GM18502 (cell line): ENCODE results near the gene NAV1.
"Not testable (repeated sequence)": the region's sequence is repeated elsewhere in the genome, so short reads cannot be mapped to it uniquely, and the experiment has no call there.

Source experiments
- ATAC-seq: cut with Tn5 transposase; IDR thresholded peaks from one replicate; pipeline ENCODE4 v1.9.1; 2021; ENCODE audit warnings: mild to moderate bottlenecking; ENCODE audit not compliant: unreplicated experiment, poor library complexity

Gene NAV1

DNA sequence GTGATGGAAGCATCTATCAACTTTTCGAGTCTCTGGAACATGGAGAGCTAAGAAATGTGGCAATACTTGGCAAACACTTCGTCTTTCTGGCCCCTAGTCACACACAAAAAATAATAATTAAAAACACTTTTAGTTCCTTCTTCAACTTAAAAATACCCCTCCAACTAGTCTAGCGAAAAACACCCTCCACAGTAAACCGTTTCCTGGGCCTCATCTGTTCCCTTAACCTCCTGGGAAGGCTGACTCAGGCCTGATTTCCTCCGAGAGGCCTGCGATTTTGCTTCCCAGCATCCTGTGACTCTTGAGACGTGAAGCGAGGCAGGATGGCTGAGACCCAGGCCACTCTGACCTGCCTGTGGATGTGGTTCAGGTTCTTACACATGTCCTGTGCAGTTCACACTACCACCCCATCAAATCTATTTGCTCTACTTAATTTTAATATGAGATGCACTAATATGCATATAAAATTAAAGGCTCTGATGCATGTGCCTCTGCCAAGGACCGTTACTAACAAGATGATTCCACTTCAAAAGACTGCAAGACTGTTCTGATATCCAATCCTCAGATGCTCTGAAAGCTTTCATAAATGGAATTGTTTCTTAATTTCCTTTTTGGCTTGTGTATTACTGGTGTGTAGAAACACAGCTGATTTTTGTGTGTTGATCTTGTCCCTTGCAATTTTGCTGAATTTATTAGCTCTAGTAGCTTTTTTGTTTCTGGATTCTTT lies 3.5 kb downstream of the NAV1 start:
- ATAC-seq = no peak

DNA sequence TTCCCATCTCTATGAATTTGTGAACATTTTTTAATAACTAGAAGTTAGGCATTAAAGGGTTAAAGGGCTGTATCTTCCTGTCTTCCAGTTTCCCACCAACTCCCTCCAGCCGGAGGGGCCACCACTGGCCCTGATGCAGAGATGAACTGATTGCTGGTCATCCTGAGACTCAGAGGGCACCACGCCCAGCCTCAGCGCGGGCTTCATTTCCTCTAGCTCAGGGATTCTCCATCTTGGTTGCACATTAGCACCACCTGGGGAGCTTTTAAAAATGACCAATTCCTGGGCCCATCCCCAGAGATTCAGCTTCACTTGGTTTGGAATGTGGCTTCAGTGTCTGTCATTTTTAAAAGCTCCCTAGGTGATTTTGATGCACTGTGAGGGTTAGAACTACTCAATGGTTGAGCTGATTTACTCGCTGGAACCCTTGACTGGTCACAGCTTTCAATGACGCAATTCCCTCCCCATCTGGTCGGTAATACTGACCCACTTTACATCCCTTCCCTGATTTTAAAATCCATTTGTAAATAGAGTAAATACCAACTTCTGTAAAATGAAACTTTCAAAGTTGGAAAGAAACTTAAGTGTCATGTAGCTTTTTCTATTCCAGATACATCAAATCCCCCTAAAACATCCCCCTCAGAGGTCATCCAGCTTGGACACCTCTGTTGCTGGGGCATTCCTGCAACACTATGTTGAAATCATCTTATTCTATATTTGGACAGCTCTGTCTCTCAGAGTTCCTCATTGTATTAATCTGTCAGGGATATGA lies 5.1 kb downstream of the NAV1 start:
- no peak for ATAC-seq

DNA sequence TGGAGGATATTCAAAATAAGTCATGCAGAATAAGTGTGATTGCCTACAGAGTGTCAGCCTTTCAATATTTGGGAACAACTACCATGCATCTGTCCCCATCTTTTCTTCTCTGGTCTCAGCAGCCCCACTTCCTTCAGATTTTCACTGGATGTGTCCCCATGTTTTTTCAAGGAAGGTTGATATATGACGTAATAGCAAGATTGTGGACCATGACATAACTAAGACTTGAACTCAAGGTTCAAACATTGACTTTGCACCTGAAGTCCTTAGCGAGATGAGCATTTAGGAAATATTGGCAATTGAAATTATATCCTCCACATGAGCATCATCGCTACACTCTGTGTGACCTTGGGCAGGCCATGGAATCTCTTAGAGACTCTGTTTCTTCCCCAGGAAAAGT lies 5.8 kb downstream of the NAV1 start:
- no peak for ATAC-seq

DNA sequence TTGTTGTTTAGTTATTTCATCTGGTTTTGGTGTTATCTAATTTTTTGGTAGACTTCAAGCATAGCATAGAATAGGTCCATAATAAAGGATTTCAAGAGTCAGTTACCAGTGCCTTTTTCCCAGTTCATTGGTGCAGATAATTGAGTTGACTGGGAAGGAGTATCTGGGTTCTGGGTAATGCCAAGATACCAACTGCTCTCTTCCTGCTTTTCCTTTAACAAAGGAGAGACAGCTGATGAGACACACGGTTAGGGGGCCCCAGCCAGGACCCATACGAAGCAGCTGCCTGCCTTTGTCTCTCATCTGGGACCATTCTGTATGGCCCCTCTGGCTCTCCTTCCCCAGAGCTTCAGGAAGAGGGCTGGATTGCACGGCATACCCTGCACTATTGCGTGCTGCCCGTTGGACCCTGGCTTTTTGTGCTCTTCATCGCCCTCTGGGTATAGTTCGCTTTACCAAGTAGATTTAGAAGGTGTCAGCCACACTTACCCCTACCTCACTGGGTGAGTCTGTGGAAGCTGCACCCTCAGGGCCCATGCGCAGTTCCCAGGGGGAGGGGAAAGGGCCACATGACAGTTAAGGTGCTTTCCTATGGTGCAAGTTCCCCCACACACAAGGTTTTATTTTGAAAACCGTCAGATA lies 7.0 kb downstream of the NAV1 start:
- no peak for ATAC-seq

DNA sequence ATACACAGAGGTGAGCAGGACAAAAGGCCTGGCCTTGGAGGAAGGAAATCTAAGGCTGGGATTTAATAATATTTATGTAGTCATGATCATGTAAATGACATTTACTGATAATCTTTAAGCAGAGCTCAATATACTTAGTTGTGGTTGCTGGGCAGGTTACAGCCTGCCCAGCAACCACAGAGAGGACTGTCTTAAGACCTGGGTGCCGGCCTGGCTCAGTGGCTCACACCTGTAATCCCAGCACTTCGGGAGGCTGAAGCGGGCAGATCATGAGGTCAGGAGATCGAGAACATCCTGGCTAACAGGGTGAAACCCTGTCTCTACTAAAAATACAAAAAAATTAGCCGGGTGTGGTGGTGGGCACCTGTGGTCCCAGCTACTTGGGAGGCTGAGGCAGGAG lies 10.6 kb downstream of the NAV1 start:
- not testable (repeated sequence) for ATAC-seq

DNA sequence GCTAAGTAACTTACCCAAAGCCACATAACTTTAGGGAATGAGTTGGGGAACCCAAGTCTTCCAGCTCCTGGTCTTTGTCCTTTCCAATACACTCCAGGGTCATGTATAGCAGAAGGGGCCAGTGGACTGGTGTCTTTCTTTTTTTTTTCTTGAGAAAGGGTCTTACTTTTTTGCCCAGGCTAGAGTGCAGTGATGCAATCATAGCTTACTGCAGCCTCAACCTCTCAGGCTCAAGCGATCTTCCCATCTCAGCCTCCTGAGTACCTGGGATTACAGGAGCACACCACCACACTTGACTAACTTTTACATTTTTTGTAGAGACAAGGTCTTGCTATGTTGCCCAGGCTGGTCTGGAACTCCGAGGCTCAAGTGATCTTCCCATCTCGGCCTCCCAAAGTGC lies 12.2 kb downstream of the NAV1 start:
- no peak for ATAC-seq

DNA sequence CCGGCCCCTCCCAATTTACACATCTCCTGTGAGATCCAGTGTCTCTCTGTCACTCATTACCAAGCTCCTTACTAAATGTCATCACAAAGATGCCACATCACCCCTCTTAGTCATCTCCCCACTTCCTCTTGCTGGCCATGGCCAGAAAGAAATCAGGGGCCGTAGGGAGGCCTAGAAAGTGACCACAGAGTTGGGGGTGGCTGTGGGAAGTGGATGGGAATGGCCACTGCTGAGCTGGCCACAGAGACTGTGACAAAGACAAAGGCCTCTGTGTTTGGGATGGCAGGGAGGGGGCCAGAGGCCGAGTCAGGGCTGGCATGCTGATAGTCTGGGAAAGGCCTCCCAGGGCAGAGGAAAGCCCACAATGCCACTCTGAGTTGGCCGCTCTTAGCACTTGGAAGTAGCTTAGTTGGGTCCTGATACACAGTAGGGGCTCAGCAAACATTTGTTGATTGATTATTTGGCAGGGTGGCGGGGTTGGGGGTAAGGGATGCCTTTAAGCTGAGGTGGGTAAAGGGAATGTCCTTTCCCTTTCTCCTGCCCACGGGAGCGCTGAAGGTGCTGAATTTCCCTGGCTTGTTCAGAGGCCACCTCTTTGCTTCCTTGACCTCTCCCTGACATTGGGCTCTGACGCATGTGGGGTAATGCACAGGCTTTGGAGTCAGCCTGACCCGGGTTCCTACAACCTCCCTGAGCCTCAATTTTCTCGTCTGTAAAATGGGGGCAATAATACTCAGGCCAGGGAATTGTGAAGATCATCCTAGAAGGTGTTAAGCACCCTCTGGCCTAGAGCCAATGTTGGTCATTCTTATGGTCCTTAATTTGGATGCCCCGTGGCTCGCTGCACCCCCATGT lies 13.2 kb downstream of the NAV1 start:
- no peak for ATAC-seq

DNA sequence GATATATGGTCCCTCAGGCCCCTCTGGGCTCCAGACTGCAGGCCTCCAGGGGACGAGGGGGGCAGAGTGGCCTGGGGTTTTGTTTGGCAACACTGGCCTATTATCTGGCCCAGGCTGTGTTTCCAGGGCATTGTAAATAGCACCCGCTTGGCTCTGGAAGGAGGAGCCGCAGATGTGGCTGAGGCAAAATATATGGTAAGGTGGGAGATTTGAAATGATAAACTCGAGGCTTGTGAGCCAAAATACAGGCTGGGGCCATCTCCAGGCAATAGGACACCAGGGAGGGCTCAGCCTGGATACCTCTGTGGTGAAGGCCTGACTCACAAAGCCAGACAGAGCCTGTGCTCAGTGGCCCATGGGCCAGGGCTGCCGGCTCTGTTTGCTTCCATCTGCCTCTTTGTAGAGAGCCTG lies 14.0 kb downstream of the NAV1 start:
- no peak for ATAC-seq

DNA sequence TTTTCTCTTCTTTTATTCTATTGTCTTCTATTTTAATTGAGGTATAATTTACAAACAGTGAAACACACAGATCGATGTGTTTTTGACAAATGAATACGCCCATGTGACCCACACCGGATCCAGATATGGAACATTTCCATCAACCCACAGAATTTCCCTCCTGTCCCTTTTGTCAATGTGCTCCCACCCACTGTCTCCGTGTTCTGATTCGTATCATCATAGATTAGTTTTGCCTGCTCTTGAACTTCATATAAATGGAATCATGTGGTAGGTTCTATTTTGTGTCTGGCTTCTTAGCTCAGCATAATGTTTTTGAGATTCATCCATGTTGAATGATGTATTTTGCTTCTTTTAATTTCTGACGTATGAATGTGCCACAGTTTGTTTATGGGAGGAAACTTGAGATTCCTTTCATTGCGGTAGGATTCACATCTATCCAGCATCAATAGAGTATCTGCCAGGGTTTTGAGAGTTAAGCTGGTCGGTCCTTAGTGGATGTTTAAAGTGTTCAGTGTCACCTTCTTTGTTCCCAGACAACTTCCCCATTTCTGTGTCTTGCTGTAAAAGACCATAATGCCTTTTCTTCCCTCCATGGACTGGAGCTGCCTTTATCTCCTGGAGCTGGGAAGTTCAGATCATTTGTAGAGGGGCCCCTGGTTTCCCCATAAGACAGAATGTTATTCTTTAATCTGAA lies 14.7 kb downstream of the NAV1 start:
- no peak for ATAC-seq

DNA sequence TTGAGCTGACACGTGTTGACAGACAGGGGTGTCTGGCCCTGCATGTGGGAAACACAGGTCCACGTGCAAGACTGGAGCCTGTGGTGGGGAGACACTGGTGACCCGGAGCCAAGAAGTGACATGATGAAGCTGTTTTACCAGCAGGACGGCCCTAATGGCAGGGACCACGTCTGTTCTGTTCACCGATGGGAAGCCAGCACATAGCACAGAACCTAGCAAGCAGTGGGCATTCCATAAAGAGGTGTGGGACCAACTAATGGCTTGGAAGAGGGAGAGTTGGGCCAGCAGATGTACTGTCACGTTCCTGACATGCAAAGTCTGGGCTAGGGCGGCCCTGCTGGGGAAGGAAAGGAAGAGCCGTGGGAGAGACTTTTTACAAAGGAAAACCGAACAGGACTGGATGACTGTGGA lies 15.3 kb downstream of the NAV1 start:
- no peak for ATAC-seq

DNA sequence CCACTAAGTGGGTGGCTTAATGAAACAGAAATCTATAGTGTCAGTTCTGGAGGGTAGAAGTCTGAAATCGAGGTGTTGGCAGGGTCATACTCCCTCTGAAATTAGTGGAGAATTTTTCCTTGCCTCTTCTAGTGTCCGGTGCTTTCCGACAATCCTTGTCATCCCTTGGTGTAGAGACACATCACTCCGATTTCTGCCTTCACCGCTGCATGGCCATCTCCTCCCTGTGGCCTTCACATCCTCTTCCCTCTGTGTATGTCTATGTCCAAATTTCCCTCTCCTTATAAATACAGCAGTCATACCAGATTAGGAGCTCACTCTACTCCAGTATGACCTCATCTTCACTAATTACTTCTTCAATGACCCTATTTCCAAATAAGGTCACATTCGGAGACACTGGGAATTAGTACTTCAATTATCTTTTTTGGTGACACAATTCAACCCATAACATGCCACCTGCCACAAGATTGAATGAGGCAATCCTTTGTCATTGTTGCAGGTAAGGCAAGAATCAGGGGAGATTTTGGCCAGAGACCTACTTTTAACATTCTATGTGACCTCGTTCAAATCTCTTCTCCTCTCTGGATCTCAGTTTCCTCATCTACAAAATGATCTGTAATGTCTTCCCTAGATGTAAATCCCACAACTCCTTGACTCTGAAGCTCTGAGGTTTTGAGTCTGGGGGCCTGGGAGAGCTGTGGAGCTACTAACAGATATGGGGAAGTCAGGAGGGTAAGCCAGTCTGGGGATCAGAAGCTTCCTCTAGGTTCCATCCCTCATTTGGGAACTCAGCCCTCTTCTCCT lies 16.1 kb downstream of the NAV1 start:
- no peak for ATAC-seq

DNA sequence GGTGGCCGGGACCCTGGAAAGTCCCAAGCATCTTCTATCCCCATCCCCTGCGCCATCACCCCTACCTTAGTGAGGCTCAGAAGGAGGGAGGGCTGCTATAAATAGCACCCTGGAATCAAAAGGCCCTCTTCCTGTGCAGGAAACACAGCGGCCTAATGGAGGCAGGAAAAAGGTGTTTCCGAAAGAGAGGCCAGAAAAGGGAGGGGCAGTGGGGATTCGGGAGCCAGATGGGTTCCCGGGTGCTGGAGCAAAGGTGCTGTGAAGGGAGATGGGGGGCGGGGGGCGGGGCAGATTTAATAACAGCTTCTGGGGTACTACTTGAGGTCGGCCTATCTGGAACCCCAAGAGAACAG lies 16.6 kb downstream of the NAV1 start:
- ATAC-seq = no peak

DNA sequence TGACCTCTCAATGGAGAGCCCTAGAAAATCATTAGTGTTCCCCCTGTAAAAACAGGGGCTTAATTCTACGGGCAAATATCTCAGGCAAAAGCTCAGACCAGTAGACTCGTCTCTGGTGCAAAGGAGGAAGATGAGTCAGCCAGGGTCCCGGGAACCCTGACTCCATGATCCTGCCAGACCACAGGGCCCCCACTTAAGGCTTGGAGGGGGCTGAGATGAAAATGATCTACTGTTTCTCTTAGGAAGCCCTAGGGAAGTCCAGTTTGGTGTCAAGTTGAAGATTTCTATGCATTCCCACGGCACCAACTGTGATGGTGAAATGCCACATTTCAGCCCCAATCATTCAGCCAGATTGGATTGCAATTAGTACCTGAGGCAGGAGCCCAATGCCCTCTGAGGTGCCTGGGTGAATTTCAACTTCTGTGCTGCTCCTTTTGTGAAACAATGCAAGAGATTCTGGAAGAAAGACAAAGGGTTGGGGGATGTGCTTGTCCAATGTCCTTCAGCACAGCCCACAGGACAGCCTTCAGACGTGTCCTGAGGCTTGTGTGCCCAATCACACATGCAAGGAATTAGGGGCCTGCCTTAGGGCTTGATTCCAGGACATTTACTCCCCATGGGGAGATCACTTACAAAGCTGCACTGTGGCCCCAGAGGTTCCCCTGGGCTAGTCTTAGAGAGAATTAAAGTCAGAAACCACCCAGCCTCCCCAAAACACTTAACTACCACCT lies 18.1 kb downstream of the NAV1 start:
- no peak for ATAC-seq

DNA sequence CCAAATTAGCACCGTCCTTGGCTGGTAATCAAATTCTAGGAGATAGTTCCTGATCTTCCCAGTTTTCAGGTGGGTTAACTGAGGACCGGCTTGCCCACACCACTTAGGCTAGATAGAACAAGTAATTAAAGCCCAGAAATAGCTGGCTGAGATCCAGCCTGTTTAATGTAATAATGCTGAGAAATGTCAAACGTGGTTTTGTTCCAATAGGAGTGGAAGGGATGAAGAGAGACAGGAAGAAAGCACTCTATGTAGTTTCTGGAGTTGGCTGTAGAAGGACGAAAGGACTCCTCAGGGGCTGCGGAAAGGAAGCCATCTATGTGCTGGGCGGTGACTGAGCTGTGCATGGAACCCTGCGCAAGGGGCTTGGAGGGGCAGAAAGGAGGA lies 18.6 kb downstream of the NAV1 start:
- ATAC-seq = no peak

DNA sequence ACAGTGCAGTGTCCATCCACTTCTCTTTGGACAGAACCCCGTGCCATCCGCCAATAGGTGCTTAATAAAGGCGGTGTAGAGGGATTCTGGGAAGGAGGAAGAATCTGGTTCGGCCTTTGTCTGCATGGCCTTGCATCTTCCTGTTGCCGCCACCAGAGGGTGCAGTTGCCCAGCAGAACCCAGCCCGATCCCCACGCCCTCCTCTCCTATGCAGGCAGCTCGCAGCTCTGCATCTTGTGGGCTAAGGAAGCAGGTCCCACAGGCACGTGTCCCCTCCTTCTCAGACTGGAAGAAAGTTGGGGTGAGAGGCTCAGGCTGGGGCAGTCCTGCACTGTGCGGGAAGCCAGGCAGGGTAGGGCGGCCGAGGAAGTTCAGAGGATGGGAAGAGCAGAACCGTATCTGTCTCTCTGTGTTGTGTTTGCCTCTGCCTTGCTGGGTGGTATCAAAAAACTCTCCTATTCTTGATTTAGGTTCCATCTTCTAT lies 20.8 kb downstream of the NAV1 start:
- peak; percentile 75 for ATAC-seq

DNA sequence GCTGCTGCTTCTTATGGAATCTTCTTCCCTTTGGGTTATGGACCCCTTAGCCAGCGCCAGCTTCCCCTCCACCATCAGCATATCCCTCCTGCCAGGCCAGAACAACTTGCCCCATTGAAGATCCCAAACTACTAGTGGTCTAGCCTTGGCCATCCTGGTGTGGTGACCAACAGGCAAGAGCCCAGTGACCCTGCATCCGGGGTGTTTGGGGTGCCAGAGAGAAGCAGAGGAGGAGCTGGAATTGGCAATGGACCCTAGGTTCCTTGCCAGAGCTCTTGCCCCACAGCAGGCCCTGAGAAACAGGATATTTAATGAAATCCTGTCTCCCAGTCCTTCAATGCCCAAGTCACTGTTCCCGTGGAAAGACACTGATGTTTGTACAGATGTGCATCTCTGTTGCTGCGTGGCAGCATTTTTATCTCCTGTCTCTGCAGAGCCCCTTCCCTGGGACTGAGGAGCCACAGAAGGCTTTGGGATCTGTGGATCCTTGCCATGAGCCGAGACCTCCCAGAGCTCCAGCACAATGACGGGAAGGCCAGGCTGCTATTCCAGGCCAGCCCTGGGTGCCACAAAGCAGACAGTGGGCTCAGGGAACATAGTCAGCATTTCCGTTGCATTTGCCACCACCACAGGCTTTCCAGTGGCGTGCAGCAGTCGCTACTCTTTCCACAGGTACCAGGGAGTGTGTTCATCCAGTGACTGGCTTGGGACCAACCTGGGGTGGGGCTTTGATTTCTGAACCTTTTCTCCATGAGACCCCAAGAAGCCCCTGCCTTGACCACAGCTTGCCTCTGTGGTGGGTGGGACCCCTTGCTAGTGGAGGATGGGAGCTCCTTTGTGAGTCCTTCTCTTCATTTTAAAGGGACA lies 21.6 kb downstream of the NAV1 start:
- ATAC-seq = no peak

DNA sequence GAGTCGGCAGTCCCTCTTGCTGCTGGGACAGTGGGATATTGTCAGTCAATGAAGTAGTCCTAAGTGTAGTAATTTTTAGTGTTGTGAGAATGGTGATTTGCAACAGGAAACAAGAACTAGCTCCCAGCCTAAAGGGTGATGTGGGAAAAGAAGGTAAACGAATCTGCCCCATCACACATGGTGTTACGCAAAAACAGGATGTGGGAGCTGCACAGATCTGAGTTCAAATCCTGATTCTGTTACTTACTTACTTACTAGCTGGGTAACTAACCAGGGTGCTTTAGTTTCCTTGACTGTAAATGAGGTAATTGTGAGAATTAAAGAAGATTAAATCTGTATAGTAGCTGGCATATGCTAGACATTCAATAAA lies 22.3 kb downstream of the NAV1 start:
- no peak for ATAC-seq

DNA sequence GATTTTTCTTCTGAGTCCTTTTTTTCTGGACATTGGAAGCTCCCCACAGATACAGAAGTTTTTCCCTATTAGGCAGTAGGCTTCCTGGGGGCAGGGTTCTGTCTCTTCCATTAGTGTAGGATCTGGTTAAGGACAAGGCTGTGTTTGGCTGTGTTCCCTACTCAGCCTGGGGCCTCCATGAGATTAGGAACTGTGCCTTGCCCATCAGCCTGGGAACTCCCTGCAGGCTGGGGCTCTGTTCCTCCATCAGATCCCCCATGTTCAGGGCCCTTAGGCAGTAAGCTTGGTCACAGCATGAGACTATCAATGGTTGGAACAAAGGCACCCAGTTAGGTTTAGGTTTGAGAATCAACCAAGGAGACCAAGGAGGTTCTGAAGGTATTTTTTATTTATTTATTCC lies 22.7 kb downstream of the NAV1 start:
- ATAC-seq = no peak
